DND-41 (cell line): ENCODE results near the gene IDUA.

Source experiments
- CTCF ChIP-seq: IDR thresholded peaks from 2 replicates; pipeline ENCODE4 v1.5.1; 2012; ENCODE audit warnings: borderline replicate concordance, low read length, moderate library complexity, mild to moderate bottlenecking; ENCODE audit not compliant: poor library complexity, severe bottlenecking; ENCODE audit errors: extremely low read depth
- EZH2 ChIP-seq: IDR thresholded peaks from 3 replicates; pipeline ENCODE4 v1.6.1; 2012; ENCODE audit warnings: borderline replicate concordance, low read depth, mild to moderate bottlenecking, moderate library complexity, low read length, inconsistent platforms; ENCODE audit not compliant: severe bottlenecking

- TF ChIP-seq EZH2 (no peak), CTCF (no peak)
Measured at GRCh38 chr4:1015179-1015578, 28.3 kb downstream of the IDUA start.
